Esophagus (tissue), 2 donors: ENCODE results near the gene ATP8B3. TPM values are rescaled to one million over a fixed set of nuclear protein-coding genes. Genes with fewer than 3 reads are reported as not detected.
A peak's percentile ranks its signal among the peaks of the same experiment; 100 is the strongest.

Source experiments
- H3K27ac ChIP-seq, 2 donors: one replicate each; pipeline ENCODE4 v1.5.1; 2013; ENCODE audit warnings: low read depth in 2 of 2, mild to moderate bottlenecking in 2 of 2, inconsistent platforms in 1 of 2, low read length in 1 of 2, moderate library complexity in 1 of 2
- H3K27me3 ChIP-seq, 2 donors: one replicate each; pipeline ENCODE4 v1.6.1; 2013; ENCODE audit warnings: low read length in 2 of 2, control low read depth in 1 of 2, mild to moderate bottlenecking in 1 of 2; ENCODE audit not compliant: insufficient read depth in 2 of 2, control insufficient read depth in 1 of 2
- H3K36me3 ChIP-seq, 2 donors: one replicate each; pipeline ENCODE4 v1.6.1; 2013; ENCODE audit warnings: low read length in 1 of 2; ENCODE audit not compliant: control insufficient read depth in 2 of 2, insufficient read depth in 2 of 2
- H3K4me1 ChIP-seq, 2 donors: one replicate each; pipeline ENCODE4 v1.6.1; 2013; ENCODE audit warnings: low read length in 1 of 2; ENCODE audit not compliant: control insufficient read depth in 2 of 2, insufficient read depth in 2 of 2
- H3K4me3 ChIP-seq, 2 donors: one replicate each; pipeline ENCODE4 v1.5.1; 2013; ENCODE audit warnings: low read length in 2 of 2, mild to moderate bottlenecking in 2 of 2, low read depth in 1 of 2, moderate library complexity in 1 of 2
- H3K9me3 ChIP-seq, 2 donors: one replicate each; pipeline ENCODE4 v1.6.1; 2013; ENCODE audit warnings: mild to moderate bottlenecking in 2 of 2, low read depth in 1 of 2, low read length in 1 of 2, moderate library complexity in 1 of 2; ENCODE audit not compliant: control insufficient read depth in 2 of 2, insufficient read depth in 1 of 2
- WGBS, 2 donors: extraction: QIAGEN DNeasy Blood & Tissue Kit; methylation state at CpG; one replicate each; pipeline ENCODE4 v1.1.7; 2013; 5-methylcytosine and 5-hydroxymethylcytosine counted together
- polyA plus RNA-seq, 2 donors: library from polyadenylated mRNA; stranded (reverse); fragments of 200-250 nt; gene quantifications; one replicate each; pipeline ENCODE4 v1.2.3, GENCODE V29; 2013
- donor health status: healthy with polysubstance abuse.
- donor health status: Bipolar disorder and iron deficiency.

Gene ATP8B3
- polyA plus RNA-seq, 2 donors: 0.68 to 1.2 TPM

GRCh38 chr19:1754636-1755466 lies 57.2 kb downstream of the ATP8B3 start:
- 2 to 4% methylated on average over 58 to 80 of the region's 80 CpGs for WGBS, 2 donors
- Histone ChIP-seq H3K4me3 (no peak overlapping the region), H3K4me1 (peaks cover 7 to 9% of the 10 kb centered on the region in 2 donors), H3K36me3 (no peaks in the 10 kb centered on the region), H3K27me3 (peaks cover 18 to 69% of the 10 kb centered on the region in 2 donors), H3K27ac (no peak overlapping the region), H3K9me3 (no peaks in the 10 kb centered on the region)

GRCh38 chr19:1754018-1754635 lies 57.9 kb downstream of the ATP8B3 start:
- 2 to 4% methylated on average over 26 to 105 of the region's 105 CpGs for WGBS, 2 donors
- no peaks in the 10 kb centered on the region for H3K9me3 ChIP-seq
- no peaks in the 10 kb centered on the region for H3K36me3 ChIP-seq
- H3K4me1 ChIP-seq: peaks cover 7 to 9% of the 10 kb centered on the region in 2 donors
- H3K4me3 ChIP-seq: no peak overlapping the region
- peaks cover 17 to 75% of the 10 kb centered on the region in 2 donors for H3K27me3 ChIP-seq
- H3K27ac ChIP-seq: no peak overlapping the region

- 2 to 4% methylated on average over 59 to 77 of the region's 77 CpGs for WGBS, 2 donors
- Histone ChIP-seq H3K4me3 (no peak within 1 kb of the TSS), H3K27me3 (peaks cover 14 to 82% of the 10 kb centered on the region in 2 donors), H3K36me3 (no peaks in the 10 kb centered on the region), H3K27ac (no peak within 1 kb of the TSS), H3K4me1 (peaks cover 12 to 14% of the 10 kb centered on the region in 2 donors), H3K9me3 (no peaks in the 10 kb centered on the region)
These were observed 59.0 kb downstream of the ATP8B3 start, which contains the start of gene ONECUT3 for GRCh38 chr19:1752757-1753728. Gene ONECUT3 (plus strand): TSS chr19:1753506. CDS start chr19:1753663, 157 bp downstream.

- WGBS, 2 donors: 5 to 6% methylated on average over 16 of the region's 16 CpGs
- Histone ChIP-seq H3K36me3 (no peaks in the 10 kb centered on the region), H3K4me1 (peaks cover 12 to 18% of the 10 kb centered on the region in 2 donors), H3K27me3 (peaks cover 14 to 73% of the 10 kb centered on the region in 2 donors), H3K27ac (no peak overlapping the region), H3K9me3 (no peaks in the 10 kb centered on the region), H3K4me3 (no peak overlapping the region)
These were observed 59.9 kb downstream of the ATP8B3 start for GRCh38 chr19:1752009-1752756.

- Histone ChIP-seq H3K4me1 (peaks cover 14 to 22% of the 10 kb centered on the region in 2 donors), H3K36me3 (no peaks in the 10 kb centered on the region), H3K27ac (no peak overlapping the region), H3K27me3 (peaks cover 14 to 70% of the 10 kb centered on the region in 2 donors), H3K9me3 (no peaks in the 10 kb centered on the region), H3K4me3 (no peak overlapping the region)
- 7 to 10% methylated on average over 16 of the region's 16 CpGs for whole genome bisulfite sequencing, 2 donors
These were observed 60.6 kb downstream of the ATP8B3 start for GRCh38 chr19:1751367-1752008.

GRCh38 chr19:1750343-1751021 lies 61.6 kb downstream of the ATP8B3 start:
- WGBS, 2 donors: 3 to 4% methylated on average over 14 of the region's 14 CpGs
- H3K4me1 ChIP-seq: peaks cover 11 to 22% of the 10 kb centered on the region in 2 donors
- H3K4me3 ChIP-seq: no peak overlapping the region

GRCh38 chr19:1749373-1750342 lies 62.4 kb downstream of the ATP8B3 start:
- Histone ChIP-seq H3K27ac (no peak overlapping the region), H3K4me3 (peak overlapping the region in 1 of 2 donors; percentile 33), H3K4me1 (peaks cover 10 to 22% of the 10 kb centered on the region in 2 donors), H3K36me3 (no peaks in the 10 kb centered on the region), H3K9me3 (no peaks in the 10 kb centered on the region), H3K27me3 (peaks cover 10 to 64% of the 10 kb centered on the region in 2 donors)
- 1 to 2% methylated on average over 95 to 99 of the region's 99 CpGs for WGBS, 2 donors

More at GRCh38 chr19:1750343-1751021, 61.6 kb downstream of the ATP8B3 start:
- Histone ChIP-seq H3K9me3 (no peaks in the 10 kb centered on the region), H3K27me3 (peaks cover 14 to 67% of the 10 kb centered on the region in 2 donors), H3K27ac (no peak overlapping the region), H3K36me3 (no peaks in the 10 kb centered on the region)
